Loucy (cell line): ENCODE measurements around the gene MYO3B.

Source experiments
- EZH2phosphoT487 ChIP-seq: fragments of 200-600 bp; IDR thresholded peaks from 2 replicates; pipeline ENCODE4 v1.6.1; 2018; ENCODE audit warnings: antibody characterized with exemption, mild to moderate bottlenecking, moderate library complexity, borderline replicate concordance
- TF ChIP-seq, protein P1 (sequence below): fragments of 200-600 bp; sonication (generic); conservative IDR thresholded peaks from 2 replicates; pipeline ENCODE4 v1.5.1; 2014; ENCODE audit warnings: mild to moderate bottlenecking, antibody characterized with exemption, low read length

DNA sequence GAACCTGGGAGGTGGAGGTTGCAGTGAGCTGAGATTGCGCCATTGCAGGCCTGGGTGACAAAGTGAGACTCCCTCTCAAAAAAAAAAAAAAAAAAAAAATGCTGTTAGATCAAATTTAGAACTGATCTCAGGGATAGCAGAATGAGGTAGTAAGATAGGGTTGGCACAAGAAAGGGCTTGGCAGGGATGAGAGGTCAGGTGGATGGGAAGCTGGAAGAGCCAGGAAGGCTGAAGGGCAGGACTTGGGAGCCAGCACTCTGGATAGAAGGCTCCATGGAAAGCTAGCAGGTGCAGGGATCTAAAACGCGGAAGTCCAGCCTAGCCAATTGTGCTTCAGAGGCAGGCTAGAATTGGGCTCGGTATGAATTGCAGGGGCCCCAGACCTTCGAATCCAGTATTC is 286.3 kb downstream of the MYO3B start:
- TF ChIP-seq, protein P1, sequence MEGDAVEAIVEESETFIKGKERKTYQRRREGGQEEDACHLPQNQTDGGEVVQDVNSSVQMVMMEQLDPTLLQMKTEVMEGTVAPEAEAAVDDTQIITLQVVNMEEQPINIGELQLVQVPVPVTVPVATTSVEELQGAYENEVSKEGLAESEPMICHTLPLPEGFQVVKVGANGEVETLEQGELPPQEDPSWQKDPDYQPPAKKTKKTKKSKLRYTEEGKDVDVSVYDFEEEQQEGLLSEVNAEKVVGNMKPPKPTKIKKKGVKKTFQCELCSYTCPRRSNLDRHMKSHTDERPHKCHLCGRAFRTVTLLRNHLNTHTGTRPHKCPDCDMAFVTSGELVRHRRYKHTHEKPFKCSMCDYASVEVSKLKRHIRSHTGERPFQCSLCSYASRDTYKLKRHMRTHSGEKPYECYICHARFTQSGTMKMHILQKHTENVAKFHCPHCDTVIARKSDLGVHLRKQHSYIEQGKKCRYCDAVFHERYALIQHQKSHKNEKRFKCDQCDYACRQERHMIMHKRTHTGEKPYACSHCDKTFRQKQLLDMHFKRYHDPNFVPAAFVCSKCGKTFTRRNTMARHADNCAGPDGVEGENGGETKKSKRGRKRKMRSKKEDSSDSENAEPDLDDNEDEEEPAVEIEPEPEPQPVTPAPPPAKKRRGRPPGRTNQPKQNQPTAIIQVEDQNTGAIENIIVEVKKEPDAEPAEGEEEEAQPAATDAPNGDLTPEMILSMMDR = no peak
- no peak for TF ChIP-seq EZH2phosphoT487
